ENCODE data around the gene POLR2E. TPM values are rescaled to one million over a fixed set of nuclear protein-coding genes. Genes with fewer than 3 reads are reported as not detected.

POLR2E gene
- total and polyA plus RNA-seq, 7 donors = 82.0 to 203 (median 124) TPM

GRCh38 chr19:1097810-1098176, 2.6 kb upstream of the POLR2E start:
- Histone ChIP-seq H3K27me3 (no peaks in the 10 kb centered on the region), H3K9me3 (no peaks in the 10 kb centered on the region), H3K4me3 (no peak overlapping the region), H3K4me1 (peaks cover 0 to 60% (median 49%) of the 10 kb centered on the region in 4 donors), H3K27ac (peak overlapping the region in 2 of 4 donors; percentile 98 to 100), H3K36me3 (peaks cover 0 to 8% (median 0%) of the 10 kb centered on the region in 4 donors)
- no peak for DNase-seq
- TF ChIP-seq EP300 (IDR thresholded peaks at IDR 0.05) (no peak), POLR2AphosphoS5 (IDR thresholded peaks at IDR 0.05) (no peak), POLR2A (IDR thresholded peaks at IDR 0.05) (no peak)
- TF ChIP-seq, protein P1, sequence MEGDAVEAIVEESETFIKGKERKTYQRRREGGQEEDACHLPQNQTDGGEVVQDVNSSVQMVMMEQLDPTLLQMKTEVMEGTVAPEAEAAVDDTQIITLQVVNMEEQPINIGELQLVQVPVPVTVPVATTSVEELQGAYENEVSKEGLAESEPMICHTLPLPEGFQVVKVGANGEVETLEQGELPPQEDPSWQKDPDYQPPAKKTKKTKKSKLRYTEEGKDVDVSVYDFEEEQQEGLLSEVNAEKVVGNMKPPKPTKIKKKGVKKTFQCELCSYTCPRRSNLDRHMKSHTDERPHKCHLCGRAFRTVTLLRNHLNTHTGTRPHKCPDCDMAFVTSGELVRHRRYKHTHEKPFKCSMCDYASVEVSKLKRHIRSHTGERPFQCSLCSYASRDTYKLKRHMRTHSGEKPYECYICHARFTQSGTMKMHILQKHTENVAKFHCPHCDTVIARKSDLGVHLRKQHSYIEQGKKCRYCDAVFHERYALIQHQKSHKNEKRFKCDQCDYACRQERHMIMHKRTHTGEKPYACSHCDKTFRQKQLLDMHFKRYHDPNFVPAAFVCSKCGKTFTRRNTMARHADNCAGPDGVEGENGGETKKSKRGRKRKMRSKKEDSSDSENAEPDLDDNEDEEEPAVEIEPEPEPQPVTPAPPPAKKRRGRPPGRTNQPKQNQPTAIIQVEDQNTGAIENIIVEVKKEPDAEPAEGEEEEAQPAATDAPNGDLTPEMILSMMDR (IDR thresholded peaks at IDR 0.05) = no peak
- 31 to 78% methylated on average over 7 of the region's 7 CpGs for WGBS, 2 donors
- intact Hi-C loops (cut with DNase I) = loop anchor here (5.0 kb wide), 1 partner anchor 70 kb away; the partner anchor contains the start of gene CNN2

DNA sequence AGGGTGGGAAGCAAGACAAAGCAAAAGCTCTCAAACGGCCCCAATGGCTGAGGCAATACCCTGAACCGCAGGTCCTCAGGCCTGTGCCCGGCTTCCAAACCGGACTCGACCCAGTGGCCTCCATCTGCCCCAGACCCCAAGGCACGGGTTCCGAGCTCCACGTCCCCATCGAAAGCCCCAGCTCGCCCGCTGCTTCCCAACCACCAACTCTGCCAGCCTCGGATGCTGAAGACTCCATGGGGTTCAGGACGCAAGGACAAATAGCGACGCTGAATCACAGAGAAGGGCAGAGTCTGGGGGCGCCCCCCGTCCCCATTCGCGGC, 559 bp downstream of the POLR2E start:
- H3K27me3 ChIP-seq = no peaks in the 10 kb centered on the region
- no peaks in the 10 kb centered on the region for H3K9me3 ChIP-seq
- no peak for DNase-seq
- H3K4me3 ChIP-seq = peak overlapping the region; percentile 71 to 99 (median 97)
- WGBS, 2 donors = 0 to 1% methylated on average over 19 of the region's 19 CpGs
- H3K4me1 ChIP-seq = peaks cover 0 to 37% (median 30%) of the 10 kb centered on the region in 4 donors
- TF ChIP-seq POLR2A (IDR thresholded peaks at IDR 0.05) (no peak), EP300 (IDR thresholded peaks at IDR 0.05) (no peak), POLR2AphosphoS5 (IDR thresholded peaks at IDR 0.05) (no peak)
- TF ChIP-seq, protein P1 (IDR thresholded peaks at IDR 0.05) = no peak
- H3K27ac ChIP-seq = peak overlapping the region; percentile 77 to 87 (median 81)
- intact Hi-C loops (cut with DNase I) = no loop called here
- peaks cover 15 to 33% (median 18%) of the 10 kb centered on the region in 4 donors for H3K36me3 ChIP-seq

DNA sequence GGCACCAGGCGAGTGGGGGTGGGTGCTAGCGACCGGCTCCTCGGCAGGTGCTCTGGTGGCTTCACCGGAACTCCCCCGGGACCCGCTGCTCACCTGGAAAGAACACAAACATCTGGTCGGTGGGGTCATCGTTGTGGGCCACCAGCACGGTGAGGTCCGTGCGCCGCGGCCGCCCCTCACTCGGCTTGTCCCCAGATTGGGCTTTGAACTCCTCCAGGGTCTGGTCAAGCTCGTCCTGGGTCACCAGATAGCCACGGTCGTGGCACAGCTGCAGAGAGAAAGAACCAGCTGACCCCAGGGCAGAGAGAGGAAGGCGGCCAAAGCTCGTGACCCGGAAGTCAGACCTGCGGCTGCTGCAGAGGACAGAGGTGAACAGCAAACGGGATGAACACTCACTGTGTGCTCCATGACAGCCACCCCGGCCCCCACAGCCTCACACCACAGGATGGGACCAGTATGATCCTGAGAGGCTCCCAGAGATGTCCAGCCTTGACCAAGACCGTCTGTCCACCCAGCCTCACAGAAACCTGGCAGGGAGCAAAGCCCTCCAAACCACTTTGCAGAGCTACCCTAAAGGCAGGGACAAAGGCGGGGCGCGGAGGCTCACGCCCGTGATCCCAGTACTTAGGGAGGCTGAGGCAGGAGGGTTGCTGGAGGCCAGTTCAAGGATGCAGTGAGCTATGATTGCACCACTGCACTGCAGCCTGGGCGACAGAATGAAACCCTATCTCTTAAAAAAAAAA, 1.2 kb downstream of the POLR2E start:
- TF ChIP-seq POLR2AphosphoS5 (IDR thresholded peaks at IDR 0.05) = no peak
- TF ChIP-seq, protein P1 (IDR thresholded peaks at IDR 0.05) = no peak
- TF ChIP-seq POLR2A (IDR thresholded peaks at IDR 0.05) = no peak
- no peak for TF ChIP-seq EP300 (IDR thresholded peaks at IDR 0.05)
- no peaks in the 10 kb centered on the region for H3K27me3 ChIP-seq
- H3K27ac ChIP-seq = peak overlapping the region in 2 of 4 donors; percentile 77 to 87
- peaks cover 15 to 39% (median 20%) of the 10 kb centered on the region in 4 donors for H3K36me3 ChIP-seq
- H3K9me3 ChIP-seq = no peaks in the 10 kb centered on the region
- H3K4me1 ChIP-seq = peaks cover 0 to 32% (median 26%) of the 10 kb centered on the region in 4 donors
- 55 to 72% methylated on average over 32 of the region's 32 CpGs for WGBS, 2 donors
- no peak for DNase-seq
- H3K4me3 ChIP-seq = peak overlapping the region; percentile 71 to 99 (median 97)
- intact Hi-C loops (cut with DNase I) = no loop called here

- intact Hi-C loops (cut with DNase I) = no loop called here
- no peak overlapping the region for H3K27ac ChIP-seq
These were observed 1.8 kb downstream of the POLR2E start for GRCh38 chr19:1093330-1093729.

More at GRCh38 chr19:1093330-1093729, 1.8 kb downstream of the POLR2E start:
- H3K27me3 ChIP-seq = no peaks in the 10 kb centered on the region
- no peaks in the 10 kb centered on the region for H3K9me3 ChIP-seq
- TF ChIP-seq POLR2A (IDR thresholded peaks at IDR 0.05) (no peak), EP300 (IDR thresholded peaks at IDR 0.05) (no peak), POLR2AphosphoS5 (IDR thresholded peaks at IDR 0.05) (no peak)
- TF ChIP-seq, protein P1 (IDR thresholded peaks at IDR 0.05) = no peak
- WGBS, 2 donors = 87 to 90% methylated on average over 15 of the region's 15 CpGs
- peaks cover 0 to 26% (median 23%) of the 10 kb centered on the region in 4 donors for H3K4me1 ChIP-seq
- DNase-seq = no peak
- H3K36me3 ChIP-seq = peaks cover 15 to 46% (median 24%) of the 10 kb centered on the region in 4 donors
- peak overlapping the region in 1 of 4 donors; percentile 96 for H3K4me3 ChIP-seq

Measured in sigmoid colon (tissue), 7 donors.